IMR-90 (cell line): ENCODE data around the gene OSBP2. TPM values are rescaled to one million over a fixed set of nuclear protein-coding genes. Genes with fewer than 3 reads are reported as not detected.

Source experiments
- ATAC-seq: fragments of 200-7000 bp; cut with Tn5 transposase; 2 replicates; pipeline ENCODE4 v1.9.1; 2020; ENCODE audit warnings: low read depth, mild to moderate bottlenecking, moderate library complexity
- BruUV-seq: library from RNA; stranded (reverse); fragments of 400-500 nt; replicated peaks from 2 replicates; lab custom pipeline; 2021; lab: Mats Ljungman, UMichigan
- CTCF ChIA-PET: fragments of 300-600 bp; formaldehyde crosslinking; extraction: SDS; loops from one replicate; lab custom pipeline; 2021; ENCODE audit warnings: antibody characterized with exemption; lab: Yijun Ruan, JAX
- POLR2A ChIA-PET: fragments of 300-600 bp; sonication (Branson Sonifier 250); formaldehyde crosslinking; loops from one replicate; lab custom pipeline; 2022; ENCODE audit warnings: antibody characterized with exemption; ENCODE audit not compliant: unreplicated experiment; lab: Charles Lee
- DNase-seq: peaks from one replicate; pipeline ENCODE4 v3.0.0; 2013
- H2AFZ ChIP-seq: replicated peaks from 2 replicates; pipeline ENCODE3; 2013; ENCODE audit warnings: low read length, mild to moderate bottlenecking; ENCODE audit not compliant: poor library complexity
- H2AK5ac ChIP-seq: 2 replicates; pipeline ENCODE4 v1.6.1; 2013; ENCODE audit warnings: low read depth, low read length, inconsistent platforms
- H2AK9ac ChIP-seq: replicated peaks from 2 replicates; pipeline ENCODE3; 2013; ENCODE audit warnings: mild to moderate bottlenecking, low read depth, low read length, moderate library complexity; ENCODE audit not compliant: poor library complexity
- H2BK120ac ChIP-seq: 2 replicates; pipeline ENCODE4 v1.6.1; 2013; ENCODE audit warnings: low read depth, low read length, inconsistent platforms
- H2BK15ac ChIP-seq: 3 replicates; pipeline ENCODE4 v1.6.1; 2013; ENCODE audit warnings: low read depth, low read length, inconsistent platforms
- H2BK20ac ChIP-seq: 2 replicates; pipeline ENCODE4 v1.6.1; 2013; ENCODE audit warnings: low read depth, mild to moderate bottlenecking, inconsistent platforms, low read length, moderate library complexity
- H2BK5ac ChIP-seq: 2 replicates; pipeline ENCODE4 v1.6.1; 2013; ENCODE audit warnings: mild to moderate bottlenecking, low read depth, low read length, inconsistent platforms; ENCODE audit not compliant: poor library complexity, severe bottlenecking
- H3K14ac ChIP-seq: replicated peaks from 2 replicates; pipeline ENCODE4 v1.6.1; 2013; ENCODE audit warnings: low read depth, low read length, inconsistent platforms
- H3K18ac ChIP-seq: 2 replicates; pipeline ENCODE4 v1.6.1; 2013; ENCODE audit warnings: low read depth, low read length, control low read depth
- H3K23ac ChIP-seq: 2 replicates; pipeline ENCODE4 v1.6.1; 2013; ENCODE audit warnings: low read depth, low read length, inconsistent platforms
- H3K27ac ChIP-seq: 2 replicates; pipeline ENCODE4 v1.5.1; 2013; ENCODE audit warnings: mild to moderate bottlenecking, control low read depth, low read length; ENCODE audit not compliant: insufficient read depth
- H3K27me3 ChIP-seq: 2 replicates; pipeline ENCODE4 v1.6.1; 2013; ENCODE audit warnings: low read length; ENCODE audit not compliant: control insufficient read depth, insufficient read depth
- H3K36me3 ChIP-seq: 2 replicates; pipeline ENCODE4 v1.6.1; 2013; ENCODE audit warnings: low read length, mixed read lengths; ENCODE audit not compliant: control insufficient read depth, insufficient read depth
- H3K4ac ChIP-seq: 2 replicates; pipeline ENCODE4 v1.6.1; 2013; ENCODE audit warnings: low read depth, low read length, inconsistent platforms
- H3K4me1 ChIP-seq: 2 replicates; pipeline ENCODE4 v1.6.1; 2013; ENCODE audit warnings: low read length, mixed read lengths; ENCODE audit not compliant: control insufficient read depth, insufficient read depth
- H3K4me2 ChIP-seq: 2 replicates; pipeline ENCODE4 v1.6.1; 2013; ENCODE audit warnings: low read depth, mild to moderate bottlenecking, control low read depth, low read length, moderate library complexity
- H3K4me3 ChIP-seq: 2 replicates; pipeline ENCODE4 v1.5.1; 2013; ENCODE audit warnings: low read depth, mild to moderate bottlenecking, control low read depth, low read length, moderate library complexity; ENCODE audit not compliant: insufficient read depth
- H3K56ac ChIP-seq: 2 replicates; pipeline ENCODE4 v1.6.1; 2013; ENCODE audit warnings: low read length, inconsistent platforms; ENCODE audit not compliant: insufficient read depth; ENCODE audit errors: extremely low read depth
- H3K79me1 ChIP-seq, 2 experiments: 2 replicates each; pipeline ENCODE4 v1.6.1; 2013; ENCODE audit warnings: low read length in 2 of 2, inconsistent platforms in 1 of 2, low read depth in 1 of 2
- H3K9ac ChIP-seq: 2 replicates; pipeline ENCODE4 v1.6.1; 2013; ENCODE audit warnings: low read depth, low read length, control low read depth
- H3K9me1 ChIP-seq: 2 replicates; pipeline ENCODE4 v1.6.1; 2013; ENCODE audit warnings: low read length, inconsistent platforms; ENCODE audit not compliant: insufficient read depth
- H3K9me3 ChIP-seq: 2 replicates; pipeline ENCODE4 v1.6.1; 2013; ENCODE audit warnings: low read length; ENCODE audit not compliant: control insufficient read depth, insufficient read depth
- H4K20me1 ChIP-seq: 2 replicates; pipeline ENCODE4 v1.6.1; 2013; ENCODE audit warnings: low read length, inconsistent platforms; ENCODE audit not compliant: insufficient read depth
- H4K5ac ChIP-seq: 2 replicates; pipeline ENCODE4 v1.6.1; 2013; ENCODE audit warnings: mild to moderate bottlenecking, low read depth, low read length, control low read depth
- H4K8ac ChIP-seq, 2 experiments: 2 replicates each; pipeline ENCODE4 v1.6.1; 2013; ENCODE audit warnings: low read depth in 2 of 2, low read length in 2 of 2, control low read depth in 1 of 2, inconsistent platforms in 1 of 2
- H4K91ac ChIP-seq: 2 replicates; pipeline ENCODE4 v1.6.1; 2013; ENCODE audit warnings: low read depth, low read length, inconsistent platforms; ENCODE audit not compliant: insufficient read depth
- BHLHE40 ChIP-seq: fragments of 150-350 bp; IDR thresholded peaks from 2 replicates; pipeline ENCODE4 v1.6.1; 2016; ENCODE audit warnings: mild to moderate bottlenecking, low read depth, low read length
- CEBPB ChIP-seq: IDR thresholded peaks from 2 replicates; pipeline ENCODE4 v1.6.1; 2012; ENCODE audit warnings: low read depth, low read length, improper control_type of control experiment
- CHD1 ChIP-seq: IDR thresholded peaks from 2 replicates; pipeline ENCODE4 v1.6.1; 2012; ENCODE audit warnings: low read depth, low read length, improper control_type of control experiment
- FOS ChIP-seq: fragments of 150-350 bp; IDR thresholded peaks from 2 replicates; pipeline ENCODE4 v1.6.1; 2016; ENCODE audit warnings: low read depth, low read length
- MAFK ChIP-seq: IDR thresholded peaks from 2 replicates; pipeline ENCODE4 v1.6.1; 2012; ENCODE audit warnings: low read depth, low read length, improper control_type of control experiment
- MAZ ChIP-seq: IDR thresholded peaks from 2 replicates; pipeline ENCODE4 v1.6.1; 2012; ENCODE audit warnings: low read depth, mild to moderate bottlenecking, low read length, improper control_type of control experiment, moderate library complexity, borderline replicate concordance
- MXI1 ChIP-seq: IDR thresholded peaks from 2 replicates; pipeline ENCODE4 v1.6.1; 2012; ENCODE audit warnings: low read depth, mild to moderate bottlenecking, low read length, moderate library complexity, borderline replicate concordance
- NFE2L2 ChIP-seq: fragments of 150-350 bp; IDR thresholded peaks from 2 replicates; pipeline ENCODE4 v1.6.1; 2016; ENCODE audit warnings: low read depth, mild to moderate bottlenecking, low read length
- POLR2A ChIP-seq: IDR thresholded peaks from 2 replicates; pipeline ENCODE4 v1.6.1; 2012; ENCODE audit warnings: mild to moderate bottlenecking, low read depth, low read length
- RAD21 ChIP-seq: IDR thresholded peaks from 2 replicates; pipeline ENCODE4 v1.6.1; 2012; ENCODE audit warnings: low read length, improper control_type of control experiment
- RCOR1 ChIP-seq: IDR thresholded peaks from 2 replicates; pipeline ENCODE4 v1.6.1; 2012; ENCODE audit warnings: mild to moderate bottlenecking, low read length, improper control_type of control experiment; ENCODE audit not compliant: insufficient replicate concordance
- RFX5 ChIP-seq: IDR thresholded peaks from 2 replicates; pipeline ENCODE4 v1.8.0; 2012; ENCODE audit warnings: low read depth, mild to moderate bottlenecking, low read length, moderate library complexity
- SMC3 ChIP-seq: fragments of 150-350 bp; IDR thresholded peaks from 2 replicates; pipeline ENCODE4 v1.6.1; 2016; ENCODE audit warnings: low read depth, mild to moderate bottlenecking, antibody characterized with exemption, low read length, moderate library complexity
- WGBS, 2 experiments: methylation state at CpG; one replicate each; pipeline versions ENCODE4 v1.1.5 to v1.1.7; 2013; ENCODE audit warnings: missing lambda C conversion rate in 2 of 2; ENCODE audit not compliant: insufficient read length in 1 of 2; ENCODE audit errors: extremely low coverage in 2 of 2; 5-methylcytosine and 5-hydroxymethylcytosine counted together
- dilution Hi-C: fragments of 300-500 bp; cut with HindIII; formaldehyde crosslinking; loops from one replicate; pipeline ENCODE4 v1.14.3; 2018; ENCODE audit warnings: low sequenced_read_pairs; ENCODE audit not compliant: unreplicated experiment
- in situ Hi-C: fragments of 300-500 bp; cut with MboI; formaldehyde crosslinking; loops from 3 replicates; pipeline ENCODE4 v1.14.3; 2019; ENCODE audit warnings: low sequenced_read_pairs, inconsistent platforms, mixed read lengths
- intact Hi-C: fragments of 100-400 bp; cut with micrococcal nuclease; formaldehyde crosslinking; loops from 2 replicates; pipeline ENCODE4 v1.10.0; 2022
- polyA plus RNA-seq, 3 experiments: library from polyadenylated mRNA; depleted of rRNA; stranded (reverse); fragments of >200 nt; gene quantifications; 2 replicates each; pipeline ENCODE4 v1.2.3, GENCODE V29; 2012; ENCODE audit warnings: low replicate concordance in 1 of 3
- total RNA-seq: library from RNA; depleted of rRNA; stranded (reverse); fragments of >200 nt; gene quantifications from 2 replicates; pipeline ENCODE4 v1.2.3, GENCODE V29; 2012
- TF ChIP-seq, protein P1 (sequence below): fragments of 150-350 bp; IDR thresholded peaks from 2 replicates; pipeline ENCODE4 v1.6.1; 2016; ENCODE audit warnings: low read depth, mild to moderate bottlenecking, low read length, moderate library complexity, borderline replicate concordance
- TF ChIP-seq, protein P2 (sequence below): fragments of 150-350 bp; IDR thresholded peaks from 2 replicates; pipeline ENCODE4 v1.6.1; 2017; ENCODE audit warnings: mild to moderate bottlenecking, antibody characterized with exemption, low read length, low read depth
- TF ChIP-seq, protein P3 (sequence below): conservative IDR thresholded peaks from 2 replicates; pipeline ENCODE4 v1.5.1; 2012; ENCODE audit warnings: mild to moderate bottlenecking, low read depth, low read length, improper control_type of control experiment

The OSBP2 gene
- total and polyA plus RNA-seq, 2 of the 4 experiments (the other 2 are of a cell fraction), result 1.8 to 2.2 TPM

DNA sequence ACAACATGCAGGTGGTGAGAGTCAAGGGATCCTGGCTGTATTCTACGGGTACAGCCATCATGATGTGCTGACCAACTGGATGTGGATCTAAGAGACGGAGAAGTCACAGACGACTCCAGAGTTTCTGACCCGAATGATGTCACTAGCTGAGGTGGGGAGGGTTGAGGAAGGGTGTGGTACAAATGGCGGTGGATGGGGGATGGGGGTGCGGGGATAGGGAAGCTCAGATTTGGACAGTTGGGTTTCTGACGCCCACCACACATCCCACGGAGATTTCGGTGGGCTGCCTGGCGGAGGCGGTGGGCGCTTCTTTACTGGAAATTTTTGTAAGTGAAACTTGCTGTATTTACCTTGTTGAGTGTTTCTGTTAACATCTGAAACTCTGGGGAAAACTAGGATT, 126.7 kb downstream of the OSBP2 start:
- no peaks in the 10 kb centered on the region for H3K79me1 ChIP-seq
- H4K5ac ChIP-seq, result no peak overlapping the region
- no peak overlapping the region for H3K4me3 ChIP-seq
- in situ Hi-C loops (no loop called here), dilution Hi-C loops (no loop called here), intact Hi-C loops (no loop called here)
- no peak overlapping the region for H2AFZ ChIP-seq
- ChIA-PET CTCF (no interaction called here), POLR2A (no interaction called here)
- H3K9me1 ChIP-seq, result no peaks in the 10 kb centered on the region; the same call in 1 of the 2 replicates
- no peaks in the 10 kb centered on the region; the same call in 1 of the 2 replicates for H3K4me1 ChIP-seq
- H3K14ac ChIP-seq, result no peak overlapping the region
- H3K4ac ChIP-seq, result no peak overlapping the region
- no peak overlapping the region for H3K18ac ChIP-seq
- H2BK15ac ChIP-seq, result no peak overlapping the region
- no peak overlapping the region for H3K23ac ChIP-seq
- H4K8ac ChIP-seq, result no peak overlapping the region
- H3K4me2 ChIP-seq, result no peak overlapping the region
- H3K9me3 ChIP-seq, result no peaks in the 10 kb centered on the region
- ATAC-seq, result no peak
- no peak overlapping the region for H2AK9ac ChIP-seq
- WGBS, 2 experiments, result 96% methylated on average over 9 of the region's 12 CpGs; no CpG with 5 or more reads in 1 of the 2 experiments
- H3K56ac ChIP-seq, result no peak overlapping the region
- H3K36me3 ChIP-seq, result no peaks in the 10 kb centered on the region
- H4K91ac ChIP-seq, result no peak overlapping the region
- no peak overlapping the region for H2BK5ac ChIP-seq
- TF ChIP-seq, protein P1, sequence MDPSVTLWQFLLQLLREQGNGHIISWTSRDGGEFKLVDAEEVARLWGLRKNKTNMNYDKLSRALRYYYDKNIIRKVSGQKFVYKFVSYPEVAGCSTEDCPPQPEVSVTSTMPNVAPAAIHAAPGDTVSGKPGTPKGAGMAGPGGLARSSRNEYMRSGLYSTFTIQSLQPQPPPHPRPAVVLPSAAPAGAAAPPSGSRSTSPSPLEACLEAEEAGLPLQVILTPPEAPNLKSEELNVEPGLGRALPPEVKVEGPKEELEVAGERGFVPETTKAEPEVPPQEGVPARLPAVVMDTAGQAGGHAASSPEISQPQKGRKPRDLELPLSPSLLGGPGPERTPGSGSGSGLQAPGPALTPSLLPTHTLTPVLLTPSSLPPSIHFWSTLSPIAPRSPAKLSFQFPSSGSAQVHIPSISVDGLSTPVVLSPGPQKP, result no peak
- TF ChIP-seq MAZ, result no peak
- no peak for TF ChIP-seq CHD1
- no peak for TF ChIP-seq RFX5
- no peak for TF ChIP-seq MAFK
- TF ChIP-seq BHLHE40, result no peak
- TF ChIP-seq RAD21, result no peak
- no peak for TF ChIP-seq FOS
- TF ChIP-seq, protein P2, sequence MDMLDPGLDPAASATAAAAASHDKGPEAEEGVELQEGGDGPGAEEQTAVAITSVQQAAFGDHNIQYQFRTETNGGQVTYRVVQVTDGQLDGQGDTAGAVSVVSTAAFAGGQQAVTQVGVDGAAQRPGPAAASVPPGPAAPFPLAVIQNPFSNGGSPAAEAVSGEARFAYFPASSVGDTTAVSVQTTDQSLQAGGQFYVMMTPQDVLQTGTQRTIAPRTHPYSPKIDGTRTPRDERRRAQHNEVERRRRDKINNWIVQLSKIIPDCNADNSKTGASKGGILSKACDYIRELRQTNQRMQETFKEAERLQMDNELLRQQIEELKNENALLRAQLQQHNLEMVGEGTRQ, result no peak
- no peak for TF ChIP-seq SMC3
- no peak for TF ChIP-seq RCOR1
- TF ChIP-seq NFE2L2, result no peak
- no peak for TF ChIP-seq POLR2A
- TF ChIP-seq, protein P3, sequence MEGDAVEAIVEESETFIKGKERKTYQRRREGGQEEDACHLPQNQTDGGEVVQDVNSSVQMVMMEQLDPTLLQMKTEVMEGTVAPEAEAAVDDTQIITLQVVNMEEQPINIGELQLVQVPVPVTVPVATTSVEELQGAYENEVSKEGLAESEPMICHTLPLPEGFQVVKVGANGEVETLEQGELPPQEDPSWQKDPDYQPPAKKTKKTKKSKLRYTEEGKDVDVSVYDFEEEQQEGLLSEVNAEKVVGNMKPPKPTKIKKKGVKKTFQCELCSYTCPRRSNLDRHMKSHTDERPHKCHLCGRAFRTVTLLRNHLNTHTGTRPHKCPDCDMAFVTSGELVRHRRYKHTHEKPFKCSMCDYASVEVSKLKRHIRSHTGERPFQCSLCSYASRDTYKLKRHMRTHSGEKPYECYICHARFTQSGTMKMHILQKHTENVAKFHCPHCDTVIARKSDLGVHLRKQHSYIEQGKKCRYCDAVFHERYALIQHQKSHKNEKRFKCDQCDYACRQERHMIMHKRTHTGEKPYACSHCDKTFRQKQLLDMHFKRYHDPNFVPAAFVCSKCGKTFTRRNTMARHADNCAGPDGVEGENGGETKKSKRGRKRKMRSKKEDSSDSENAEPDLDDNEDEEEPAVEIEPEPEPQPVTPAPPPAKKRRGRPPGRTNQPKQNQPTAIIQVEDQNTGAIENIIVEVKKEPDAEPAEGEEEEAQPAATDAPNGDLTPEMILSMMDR, result no peak
- no peak for TF ChIP-seq CEBPB
- no peak for TF ChIP-seq MXI1
- H3K27ac ChIP-seq, result no peak overlapping the region
- no TSS peak for BruUV-seq
- no peak overlapping the region for H2BK120ac ChIP-seq
- H3K9ac ChIP-seq, result no peak overlapping the region
- H2BK20ac ChIP-seq, result no peak overlapping the region
- H3K27me3 ChIP-seq, result peaks cover 49% of the 10 kb centered on the region
- H2AK5ac ChIP-seq, result no peak overlapping the region
- no peaks in the 10 kb centered on the region for H4K20me1 ChIP-seq
- no peak for DNase-seq
